ENCODE data around the gene AP1M1. TPM values are rescaled to one million over a fixed set of nuclear protein-coding genes. Genes with fewer than 3 reads are reported as not detected.

Gene AP1M1
- total RNA-seq, 2 experiments from 2014 or later = 100 to 113 TPM

Other genes with a start within 250 kb of the AP1M1 start
- gene OR10H4, start 248.9 kb upstream of the AP1M1 start, total RNA-seq = not detected
- gene TPM4, start 121.4 kb upstream of the AP1M1 start, total RNA-seq = 100 to 1,000 TPM; 497 to 515 TPM
- gene RAB8A, start 86.0 kb upstream of the AP1M1 start, total RNA-seq = 100 to 1,000 TPM; 146 to 154 TPM
- 10 to 100 TPM; 23.6 to 26.1 TPM for gene HSH2D, start 54.2 kb upstream of the AP1M1 start, total RNA-seq
- gene CIB3, start 24.4 kb upstream of the AP1M1 start, total RNA-seq = not detected
- 10 to 100 TPM; 43.8 to 44.3 TPM for gene FAM32A, start 12.5 kb upstream of the AP1M1 start, total RNA-seq
- 1 to 10 TPM; 1.7 TPM for gene KLF2, start 126.9 kb downstream of the AP1M1 start, total RNA-seq

Data from activated CD4-positive, alpha-beta memory T cell treated with anti-CD3 and anti-CD28 coated beads for 36 hours (primary cell).